Measurements from ENCODE around the gene RALGAPA2.

- TF ChIP-seq, protein P1, sequence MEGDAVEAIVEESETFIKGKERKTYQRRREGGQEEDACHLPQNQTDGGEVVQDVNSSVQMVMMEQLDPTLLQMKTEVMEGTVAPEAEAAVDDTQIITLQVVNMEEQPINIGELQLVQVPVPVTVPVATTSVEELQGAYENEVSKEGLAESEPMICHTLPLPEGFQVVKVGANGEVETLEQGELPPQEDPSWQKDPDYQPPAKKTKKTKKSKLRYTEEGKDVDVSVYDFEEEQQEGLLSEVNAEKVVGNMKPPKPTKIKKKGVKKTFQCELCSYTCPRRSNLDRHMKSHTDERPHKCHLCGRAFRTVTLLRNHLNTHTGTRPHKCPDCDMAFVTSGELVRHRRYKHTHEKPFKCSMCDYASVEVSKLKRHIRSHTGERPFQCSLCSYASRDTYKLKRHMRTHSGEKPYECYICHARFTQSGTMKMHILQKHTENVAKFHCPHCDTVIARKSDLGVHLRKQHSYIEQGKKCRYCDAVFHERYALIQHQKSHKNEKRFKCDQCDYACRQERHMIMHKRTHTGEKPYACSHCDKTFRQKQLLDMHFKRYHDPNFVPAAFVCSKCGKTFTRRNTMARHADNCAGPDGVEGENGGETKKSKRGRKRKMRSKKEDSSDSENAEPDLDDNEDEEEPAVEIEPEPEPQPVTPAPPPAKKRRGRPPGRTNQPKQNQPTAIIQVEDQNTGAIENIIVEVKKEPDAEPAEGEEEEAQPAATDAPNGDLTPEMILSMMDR (conservative IDR thresholded peaks at IDR 0.05; ENCODE audit: low read depth, low read length) = peak; percentile 86
- TF ChIP-seq EZH2 (IDR thresholded peaks at IDR 0.05; ENCODE audit: low read length, unreplicated experiment) = no peak
Observed at GRCh38 chr20:20593447-20594170, 118.8 kb downstream of the RALGAPA2 start.
